ENCODE results near the gene GNAZ. TPM values are rescaled to one million over a fixed set of nuclear protein-coding genes. Genes with fewer than 3 reads are reported as not detected.

GNAZ gene
- total RNA-seq, 4 donors from 2014 or later = 4.2 to 8.2 (median 4.8) TPM

- no peak for DNase-seq
- WGBS, 2 donors = 89 to 91% methylated on average over 6 of the region's 6 CpGs
- Histone ChIP-seq H3K9me3 (no peaks in the 10 kb centered on the region), H3K27ac (no peak overlapping the region), H3K4me3 (replicated peaks in 1 of 3) (no peak overlapping the region), H3K36me3 (no peaks in the 10 kb centered on the region), H3K27me3 (no peaks in the 10 kb centered on the region), H3K4me1 (peaks cover 0 to 8% of the 10 kb centered on the region in 2 donors)
- intact Hi-C loops (cut with DNase I) = no loop called here
- TF ChIP-seq CTCF (IDR thresholded peaks at IDR 0.05) = no peak
- no peak for TF ChIP-seq POLR2A (IDR thresholded peaks at IDR 0.05)
Measured at GRCh38 chr22:23038334-23038642, 32.0 kb upstream of the GNAZ start.

- intact Hi-C loops (cut with DNase I) = no loop called here
- no peak overlapping the region for H3K27ac ChIP-seq
- WGBS, 2 donors = 80 to 92% methylated on average over 1 of the region's 1 CpG
- TF ChIP-seq CTCF (IDR thresholded peaks at IDR 0.05) (no peak), POLR2A (IDR thresholded peaks at IDR 0.05) (no peak)
- DNase-seq = no peak
- no peak overlapping the region for H3K4me3 ChIP-seq (replicated peaks in 1 of 3)
- H3K36me3 ChIP-seq = no peaks in the 10 kb centered on the region
- no peaks in the 10 kb centered on the region for H3K9me3 ChIP-seq
- H3K27me3 ChIP-seq = no peaks in the 10 kb centered on the region
- peaks cover 0 to 8% of the 10 kb centered on the region in 2 donors for H3K4me1 ChIP-seq
Measured at GRCh38 chr22:23038902-23039301, 31.4 kb upstream of the GNAZ start.

DNA sequence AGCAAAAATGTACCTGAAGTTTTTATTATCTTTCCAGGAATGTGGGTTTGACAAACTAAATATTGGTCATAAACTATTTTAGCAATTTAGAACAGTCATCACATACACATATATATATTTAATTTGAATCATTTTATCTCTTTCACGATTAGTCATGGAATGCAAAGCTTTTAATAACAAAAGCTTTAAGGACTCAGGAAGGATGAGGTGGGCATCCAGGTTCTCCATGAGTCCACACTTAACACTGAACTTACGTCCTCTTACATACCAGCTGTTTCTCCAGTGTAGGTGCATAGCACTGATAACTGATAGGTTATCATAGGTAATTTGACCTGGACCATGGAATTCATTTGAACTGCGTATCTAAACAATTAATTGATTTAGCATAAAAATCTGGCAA lies 28.1 kb upstream of the GNAZ start:
- TF ChIP-seq POLR2A (IDR thresholded peaks at IDR 0.05) (no peak), CTCF (IDR thresholded peaks at IDR 0.05) (no peak)
- Histone ChIP-seq H3K36me3 (no peaks in the 10 kb centered on the region), H3K4me1 (peaks cover 0 to 8% of the 10 kb centered on the region in 2 donors), H3K9me3 (no peaks in the 10 kb centered on the region), H3K4me3 (replicated peaks in 1 of 3) (no peak overlapping the region), H3K27me3 (no peaks in the 10 kb centered on the region), H3K27ac (no peak overlapping the region)
- intact Hi-C loops (cut with DNase I) = no loop called here
- no peak for DNase-seq
- 63 to 64% methylated on average over 3 of the region's 3 CpGs for WGBS, 2 donors

DNA sequence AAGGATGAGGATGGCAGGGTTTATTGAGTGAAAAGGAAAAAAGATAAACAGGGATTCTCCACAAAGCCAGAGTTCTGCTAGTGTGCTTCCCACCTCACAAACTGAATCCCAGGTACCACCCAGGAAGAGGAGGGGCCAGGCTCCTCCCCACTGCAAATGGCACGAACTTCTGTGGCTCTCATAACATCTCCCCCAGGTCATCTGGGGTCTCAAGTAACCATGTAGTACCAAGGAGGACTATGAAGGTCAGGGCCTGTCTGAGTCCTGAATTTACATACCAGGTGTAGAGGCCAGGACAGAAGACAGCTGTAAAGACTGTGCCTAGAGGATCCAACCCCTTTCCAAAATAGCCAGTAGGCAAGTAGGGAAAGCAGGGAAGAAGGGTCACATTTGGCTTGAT lies 25.7 kb upstream of the GNAZ start:
- DNase-seq = no peak
- TF ChIP-seq POLR2A (IDR thresholded peaks at IDR 0.05) (no peak), CTCF (IDR thresholded peaks at IDR 0.05) (no peak)
- H3K4me1 ChIP-seq = peaks cover 0 to 8% of the 10 kb centered on the region in 2 donors
- no peak overlapping the region for H3K4me3 ChIP-seq (replicated peaks in 1 of 3)
- no peak overlapping the region for H3K27ac ChIP-seq
- no peaks in the 10 kb centered on the region for H3K9me3 ChIP-seq
- no peaks in the 10 kb centered on the region for H3K27me3 ChIP-seq
- WGBS, 2 donors = 29 to 42% methylated on average over 1 of the region's 1 CpG
- intact Hi-C loops (cut with DNase I) = no loop called here
- no peaks in the 10 kb centered on the region for H3K36me3 ChIP-seq

DNA sequence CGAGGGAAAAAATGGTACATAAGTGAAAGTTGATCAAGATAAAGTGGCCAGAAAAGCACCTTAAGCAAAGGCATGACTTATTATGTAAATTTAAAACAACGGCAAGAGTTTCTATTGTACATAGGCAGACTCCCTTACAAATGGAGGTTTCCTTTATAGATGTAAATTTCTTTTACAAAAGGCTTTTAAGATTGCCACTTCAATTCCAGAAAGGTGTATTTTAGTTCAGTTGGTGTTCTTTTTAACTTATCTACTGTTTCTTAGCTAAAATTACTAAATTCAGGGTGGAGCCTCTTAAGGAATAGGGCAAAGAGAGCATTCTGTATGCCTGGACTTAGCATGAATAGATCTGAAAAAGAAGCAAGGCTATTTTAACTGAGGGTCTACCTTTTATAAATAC lies 24.9 kb upstream of the GNAZ start:
- Histone ChIP-seq H3K4me1 (peaks cover 0 to 8% of the 10 kb centered on the region in 2 donors), H3K9me3 (no peaks in the 10 kb centered on the region), H3K36me3 (no peaks in the 10 kb centered on the region), H3K27me3 (no peaks in the 10 kb centered on the region), H3K4me3 (replicated peaks in 1 of 3) (no peak overlapping the region), H3K27ac (no peak overlapping the region)
- 44 to 54% methylated on average over 2 of the region's 2 CpGs for WGBS, 2 donors
- no peak for DNase-seq
- TF ChIP-seq CTCF (IDR thresholded peaks at IDR 0.05) (no peak), POLR2A (IDR thresholded peaks at IDR 0.05) (no peak)
- intact Hi-C loops (cut with DNase I) = no loop called here

Data from thyroid gland (tissue), 4 donors.